HG03457 (cell line): ENCODE measurements around the gene NAXE.
"Not testable (repeated sequence)": the region's sequence is repeated elsewhere in the genome, so short reads cannot be mapped to it uniquely, and the experiment has no call there.

Experiments used
- ATAC-seq: cut with Tn5 transposase; IDR thresholded peaks from one replicate; pipeline ENCODE4 v1.9.1; 2021; ENCODE audit warnings: moderate number of reproducible peaks; ENCODE audit not compliant: unreplicated experiment

The NAXE gene

DNA sequence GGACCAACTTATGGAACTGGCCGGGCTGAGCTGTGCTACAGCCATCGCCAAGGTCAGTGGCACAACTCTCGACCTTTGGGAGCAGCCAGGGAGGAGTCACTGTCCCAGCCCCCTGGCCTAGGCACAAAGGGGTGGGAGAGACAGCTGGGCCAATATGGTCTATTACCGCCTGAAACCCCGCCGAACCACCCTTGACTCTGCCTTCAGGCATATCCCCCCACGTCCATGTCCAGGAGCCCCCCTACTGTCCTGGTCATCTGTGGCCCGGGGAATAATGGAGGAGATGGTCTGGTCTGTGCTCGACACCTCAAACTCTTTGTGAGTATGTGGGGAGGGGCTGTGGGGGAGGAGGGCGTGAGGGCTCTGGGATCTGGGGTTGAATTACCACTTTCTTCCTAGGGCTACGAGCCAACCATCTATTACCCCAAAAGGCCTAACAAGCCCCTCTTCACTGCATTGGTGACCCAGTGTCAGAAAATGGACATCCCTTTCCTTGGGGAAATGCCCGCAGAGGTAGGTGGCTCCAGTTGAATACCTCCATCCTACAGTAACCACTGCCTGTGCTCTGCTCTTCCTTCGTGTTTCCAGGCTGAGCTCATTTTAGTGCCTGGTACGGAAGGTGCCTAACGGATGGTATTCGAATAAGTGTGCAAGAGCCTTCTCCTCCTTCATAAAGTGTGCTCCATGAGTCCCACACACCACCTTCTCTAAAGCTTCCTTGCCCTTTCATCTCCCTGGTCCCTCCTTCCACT, 758 bp downstream of the NAXE start:
- no peak for ATAC-seq

DNA sequence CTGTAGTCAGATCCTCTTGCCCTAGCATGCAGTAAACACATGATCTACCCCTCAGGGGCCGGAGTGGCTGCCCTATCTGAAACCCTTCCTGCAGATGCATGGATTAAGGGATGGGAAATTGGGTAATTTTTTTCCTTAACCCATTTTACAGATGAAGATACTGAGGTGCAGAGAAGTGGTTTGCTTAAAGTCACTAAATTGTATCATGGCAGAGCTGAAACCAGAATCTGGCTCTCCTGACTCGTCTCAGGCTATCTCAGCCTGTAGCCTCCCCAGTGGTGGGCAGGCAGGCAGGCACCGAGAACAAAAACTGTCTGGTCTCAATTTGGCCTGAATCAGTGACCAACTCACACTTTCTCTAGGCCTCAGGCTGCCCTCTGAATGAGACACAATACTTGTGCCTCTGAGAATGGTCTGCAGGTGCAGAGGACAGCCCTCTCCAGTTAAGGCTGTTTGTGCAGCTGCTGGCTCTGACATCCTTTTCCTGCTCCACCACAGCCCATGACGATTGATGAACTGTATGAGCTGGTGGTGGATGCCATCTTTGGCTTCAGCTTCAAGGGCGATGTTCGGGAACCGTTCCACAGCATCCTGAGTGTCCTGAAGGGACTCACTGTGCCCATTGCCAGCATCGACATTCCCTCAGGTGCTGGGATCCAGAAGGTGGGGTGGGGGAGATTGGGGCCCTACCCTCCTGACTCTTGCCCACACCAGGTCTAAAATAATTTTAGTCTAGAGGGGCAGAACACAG, 1.5 kb downstream of the NAXE start:
- no peak for ATAC-seq

DNA sequence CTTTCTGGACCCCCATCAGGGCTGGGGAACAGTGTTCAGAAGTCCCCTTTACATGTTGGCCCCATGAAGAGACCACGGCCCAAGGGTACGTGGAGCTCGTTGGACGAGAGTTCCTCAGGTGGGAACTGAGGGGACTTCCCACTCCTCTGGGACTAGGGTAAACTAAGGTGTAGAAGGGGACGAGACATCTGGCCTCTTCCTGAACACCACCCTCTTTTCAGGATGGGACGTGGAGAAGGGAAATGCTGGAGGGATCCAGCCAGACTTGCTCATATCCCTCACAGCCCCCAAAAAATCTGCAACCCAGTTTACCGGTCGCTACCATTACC, 2.0 kb downstream of the NAXE start:
- ATAC-seq = no peak

DNA sequence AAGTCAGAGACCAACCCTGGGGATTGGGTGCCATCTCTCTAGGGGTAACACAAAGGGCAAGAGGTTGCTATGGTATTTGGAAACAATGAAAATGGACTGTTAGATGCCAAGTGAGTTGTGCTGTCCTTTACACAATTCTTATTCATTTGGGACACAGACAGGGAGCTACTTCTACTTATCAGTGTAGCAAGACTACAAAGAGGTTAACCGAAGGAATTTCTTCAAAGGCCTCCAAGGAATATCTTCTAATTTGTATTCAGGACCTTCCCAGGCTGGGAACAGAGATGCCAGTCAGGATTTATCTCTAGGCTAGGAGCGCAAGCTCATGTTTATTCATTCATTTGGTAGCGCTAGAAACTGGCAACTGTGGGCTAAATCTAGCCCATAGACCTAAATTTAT, 2.6 kb downstream of the NAXE start:
- no peak for ATAC-seq

DNA sequence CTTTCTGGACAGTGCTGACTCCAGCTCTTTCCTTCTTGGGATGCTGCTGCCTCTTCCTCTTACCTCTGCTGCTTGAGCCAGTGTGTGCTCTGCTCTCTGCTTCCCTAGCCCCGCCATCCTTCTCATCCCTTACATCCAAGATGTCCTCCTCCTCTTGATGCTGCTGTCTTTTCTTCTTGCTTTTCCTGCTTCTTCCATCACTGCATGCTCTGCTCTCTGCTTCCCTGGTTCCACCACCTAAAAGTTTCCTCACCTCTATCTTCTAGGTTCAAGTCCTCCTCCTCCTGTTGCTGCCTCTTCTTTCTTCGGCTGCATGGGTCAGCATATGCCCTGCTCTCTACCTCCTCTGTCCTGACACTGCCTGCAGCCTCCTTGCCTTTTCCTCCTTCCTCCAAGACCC, 3.4 kb downstream of the NAXE start:
- no peak for ATAC-seq

DNA sequence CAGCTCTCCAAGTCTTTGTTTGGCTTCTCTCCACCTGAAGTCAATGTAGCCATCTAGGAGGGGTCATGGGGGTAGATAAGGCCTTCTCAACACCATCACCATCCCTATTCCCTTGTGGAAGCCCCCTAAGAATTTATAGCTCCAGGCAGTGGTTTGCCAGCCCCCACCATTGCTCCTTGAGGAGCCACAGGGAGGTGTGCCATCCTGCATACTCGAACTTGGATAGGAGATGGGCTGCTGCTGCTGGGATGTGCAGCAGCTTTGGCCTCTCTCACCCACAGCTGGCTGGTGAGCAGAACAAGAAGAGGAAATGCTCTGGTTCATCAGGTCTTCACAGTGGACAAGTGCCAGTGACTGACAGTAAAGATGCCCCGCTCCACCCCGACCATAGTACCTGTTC, 4.8 kb downstream of the NAXE start:
- ATAC-seq = no peak

DNA sequence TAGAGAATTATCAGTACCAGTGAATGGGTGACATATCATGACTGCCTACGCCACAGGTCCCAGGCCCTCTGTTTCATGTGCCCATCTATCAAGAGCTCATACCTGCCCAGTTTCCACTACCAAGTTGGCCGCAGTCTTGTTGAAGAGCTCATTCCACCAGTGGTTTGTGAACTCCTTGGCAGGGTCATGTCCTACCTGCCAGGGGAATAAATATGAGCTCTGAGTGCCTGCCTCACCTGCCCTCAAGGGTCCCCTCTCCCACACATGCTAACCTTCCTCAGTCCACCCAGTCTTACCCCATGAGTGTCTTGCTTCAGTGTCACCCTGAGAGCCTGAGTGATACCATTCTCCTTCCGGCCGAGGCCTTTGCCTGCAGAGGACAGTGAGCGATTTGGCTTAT, 6.5 kb downstream of the NAXE start:
- ATAC-seq = no peak

DNA sequence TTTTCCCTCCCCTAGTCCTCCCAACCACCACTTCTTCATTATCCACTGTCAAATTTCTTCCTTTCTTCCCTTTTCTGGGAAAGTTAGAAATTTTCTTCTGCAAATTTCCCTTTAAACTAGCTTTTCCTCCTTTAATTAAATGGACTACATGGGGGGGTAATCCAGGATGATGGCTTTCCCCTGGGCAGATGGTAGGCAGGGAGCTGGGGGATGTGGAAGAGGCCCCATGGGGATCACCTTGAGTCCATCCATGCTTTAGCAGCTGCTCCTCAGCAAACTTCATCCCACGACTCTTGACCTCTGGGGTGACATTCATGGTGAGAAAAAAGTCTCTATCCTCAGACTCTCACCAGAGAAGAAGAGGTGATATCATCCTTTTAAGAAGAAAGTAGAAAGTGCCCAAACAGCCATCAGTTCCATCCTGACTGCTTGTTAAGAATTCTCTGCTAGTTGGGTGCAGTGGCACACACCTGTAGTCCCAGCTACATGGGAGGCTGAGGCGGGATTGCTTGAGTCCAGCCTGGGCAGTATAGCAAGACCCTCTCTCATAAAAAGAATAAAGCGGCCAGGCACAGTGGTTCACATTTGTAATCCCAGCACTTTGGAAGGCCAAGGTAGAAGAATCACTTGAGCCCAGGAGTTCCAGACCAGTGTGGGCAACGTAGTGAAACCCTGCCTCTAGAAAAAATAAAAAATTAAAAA, 7.3 kb downstream of the NAXE start:
- no peak for ATAC-seq

DNA sequence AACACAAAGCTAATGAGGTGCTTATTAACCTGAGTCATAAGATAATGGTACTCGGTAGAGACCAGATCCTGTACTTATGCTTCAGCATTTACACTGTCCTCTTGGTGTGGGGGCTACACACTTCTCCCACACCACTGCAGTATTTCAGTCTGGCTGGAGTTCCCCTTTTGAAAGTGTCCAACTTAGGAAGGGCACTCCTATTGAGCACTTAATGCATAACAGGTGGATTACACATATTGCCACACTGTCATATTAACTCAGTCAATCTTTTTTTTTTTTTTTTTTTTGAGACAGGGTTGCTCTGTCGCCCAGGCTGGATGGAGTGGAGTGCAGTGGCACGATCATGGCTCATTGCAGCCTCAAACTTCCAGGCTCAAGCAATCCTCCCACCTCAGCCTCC, 8.2 kb downstream of the NAXE start:
- ATAC-seq = no peak

DNA sequence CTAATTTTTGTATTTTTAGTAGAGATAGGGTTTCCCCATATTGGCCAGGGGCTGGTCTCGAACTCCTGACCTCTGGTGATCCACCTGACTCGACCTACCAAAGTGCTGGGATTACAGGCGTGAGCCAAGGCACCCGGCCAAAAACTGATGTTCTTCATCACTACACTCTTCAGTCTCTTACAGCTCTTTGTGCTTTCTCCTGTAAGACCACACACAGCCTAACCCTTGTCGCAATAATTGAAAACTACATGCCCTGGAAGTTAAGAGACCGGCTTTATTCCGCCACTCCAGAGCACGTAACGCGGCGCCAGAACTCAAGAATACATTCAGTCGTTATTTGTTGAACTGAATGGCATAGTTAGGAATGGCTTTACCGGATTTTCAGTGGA, 9.2 kb downstream of the NAXE start:
- ATAC-seq = no peak

DNA sequence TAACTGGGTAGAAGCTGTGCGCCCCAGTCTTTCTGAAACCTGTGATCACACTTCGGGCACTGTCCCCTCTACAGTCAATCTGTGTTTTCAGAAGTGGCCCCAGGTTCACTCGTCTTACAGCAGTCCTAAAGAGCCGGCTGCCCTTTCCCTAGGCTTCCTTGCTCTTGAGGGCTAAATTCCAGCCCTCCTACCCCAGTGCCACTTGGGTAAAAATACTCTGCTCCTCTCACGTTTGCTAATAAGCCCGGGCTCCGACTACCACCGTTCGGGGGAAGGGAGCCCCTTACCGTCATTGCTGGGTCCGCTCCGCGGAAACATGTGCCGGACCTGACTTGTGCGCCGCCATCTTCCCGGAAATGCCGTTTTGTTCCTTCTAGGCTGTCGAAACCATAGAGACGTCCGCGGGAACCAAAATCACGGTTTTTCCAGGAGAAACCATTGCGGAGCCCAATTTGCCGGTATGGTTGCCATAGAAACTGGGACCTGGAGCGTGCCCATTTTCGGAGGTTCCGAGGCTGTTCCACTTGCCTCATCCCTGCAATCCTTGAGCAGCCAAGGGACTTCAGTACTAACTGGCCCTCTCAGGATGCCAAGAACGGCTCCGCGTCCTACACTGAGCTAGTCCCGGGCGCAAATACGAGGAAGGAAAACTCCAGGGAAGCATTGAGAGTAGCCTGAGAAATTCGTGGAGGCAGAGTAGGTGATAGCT, 9.7 kb downstream of the NAXE start, which contains the start of gene GPATCH4:
TSS of gene GPATCH4 (minus strand) at position 358 of the 709 bp plus-strand sequence.
- no peak for ATAC-seq

DNA sequence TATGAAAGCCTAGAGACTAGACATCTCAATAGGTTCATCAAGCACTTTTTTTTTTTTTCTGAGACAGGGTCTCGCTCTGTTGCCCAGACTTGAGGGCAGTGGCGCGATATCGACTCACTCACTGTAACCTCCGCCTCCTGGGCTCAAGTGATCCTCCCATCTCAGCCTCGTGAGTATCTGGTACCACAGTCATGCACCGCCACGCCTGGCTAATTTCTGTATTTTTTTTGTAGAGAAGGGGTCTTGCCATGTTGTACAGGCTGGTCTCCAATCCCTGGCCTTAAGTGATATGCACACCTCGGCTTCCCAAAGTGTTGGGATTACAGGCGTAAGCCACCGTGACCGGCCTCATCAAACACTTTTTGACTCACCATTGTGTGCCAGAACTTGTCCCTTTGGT, 10.3 kb downstream of the NAXE start:
- no peak for ATAC-seq

DNA sequence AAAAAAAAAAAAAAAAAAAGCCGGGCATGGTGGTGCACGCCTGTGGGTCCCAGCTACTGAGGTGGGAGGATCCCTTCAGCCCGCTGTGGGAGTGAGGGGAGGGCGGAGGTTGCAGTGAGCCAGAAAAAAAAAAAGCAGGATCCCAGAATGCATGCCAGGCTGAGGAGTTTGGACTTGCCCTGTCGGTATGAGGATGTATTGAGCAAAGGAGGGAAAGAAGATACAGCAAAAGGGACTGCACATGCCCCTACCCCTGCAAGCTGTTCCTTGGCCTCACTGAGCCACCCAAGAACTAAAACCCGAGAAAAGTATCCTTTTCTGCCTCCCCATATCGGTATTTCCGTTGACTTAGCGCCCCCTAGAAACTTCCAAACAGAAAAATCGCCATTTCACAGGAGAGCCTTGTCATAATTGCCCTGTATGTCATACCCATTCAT, 11.0 kb downstream of the NAXE start:
- no peak for ATAC-seq

DNA sequence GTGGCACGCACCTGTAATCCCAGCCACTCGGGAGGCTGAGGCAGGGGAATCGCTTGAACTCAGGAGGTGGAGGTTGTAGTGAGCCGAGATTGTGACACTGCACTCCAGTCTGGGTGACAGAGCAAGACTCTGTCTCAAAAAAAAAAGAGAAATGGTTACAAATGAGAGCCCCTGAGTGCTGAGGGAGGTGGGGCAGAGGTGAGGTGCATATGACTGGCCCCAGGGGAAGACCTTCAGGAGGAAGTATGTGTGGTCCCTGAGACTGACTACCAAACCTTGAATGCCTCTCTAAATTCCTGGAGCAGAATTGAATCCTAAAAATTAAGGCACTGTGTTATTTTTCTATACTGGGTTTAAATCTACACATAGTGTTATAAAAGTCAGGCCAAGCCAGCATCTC, 15.8 kb downstream of the NAXE start:
- ATAC-seq = not testable (repeated sequence)

DNA sequence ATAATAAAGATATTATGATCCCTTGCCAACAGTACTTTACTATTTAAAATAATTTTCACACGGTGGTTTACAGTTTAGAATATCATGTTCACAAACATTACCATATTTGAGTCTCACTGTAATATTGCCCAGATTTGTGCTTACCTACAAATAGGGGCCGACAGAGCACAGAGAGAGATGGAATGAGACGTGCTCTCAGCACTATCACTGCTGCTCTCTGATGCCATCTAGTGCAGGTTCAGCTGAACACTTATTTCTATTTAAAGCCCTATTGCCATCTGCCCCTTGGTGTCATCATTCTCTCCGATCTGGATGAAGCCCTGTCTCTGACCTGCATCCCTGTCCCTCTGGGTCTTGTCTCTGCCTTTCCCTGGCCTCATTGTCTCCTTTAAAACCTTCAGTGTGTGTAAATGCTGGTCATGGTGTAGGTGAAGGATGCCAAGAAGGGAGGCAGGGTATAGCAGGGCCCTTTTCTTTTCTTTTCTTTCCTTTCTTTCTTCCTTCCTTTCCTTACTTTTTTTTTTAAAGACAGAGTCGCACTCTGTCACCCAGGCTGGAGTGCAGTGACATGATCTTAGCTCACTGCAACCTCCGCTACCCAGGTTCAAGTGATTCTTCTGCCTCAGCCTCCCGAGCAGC, 16.6 kb downstream of the NAXE start:
- ATAC-seq = no peak

DNA sequence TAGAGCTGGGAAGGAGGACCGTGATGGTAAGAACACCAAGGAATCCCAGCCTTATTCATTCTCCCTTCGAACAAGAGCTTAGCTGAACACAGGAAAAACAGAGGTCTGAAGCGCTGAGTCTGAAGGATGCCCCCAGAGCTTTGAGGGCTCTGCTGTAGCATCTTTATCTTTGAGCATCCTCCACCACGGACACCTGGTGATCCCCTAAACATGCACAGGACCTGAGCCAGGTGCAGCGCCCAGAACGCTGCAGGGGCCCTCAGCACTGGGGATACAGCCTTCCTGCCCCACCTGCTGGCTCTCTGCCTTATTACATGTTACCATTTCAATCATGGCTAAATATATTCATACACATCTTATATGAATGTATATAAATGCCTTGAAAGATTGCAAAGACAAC, 17.4 kb downstream of the NAXE start:
- no peak for ATAC-seq

DNA sequence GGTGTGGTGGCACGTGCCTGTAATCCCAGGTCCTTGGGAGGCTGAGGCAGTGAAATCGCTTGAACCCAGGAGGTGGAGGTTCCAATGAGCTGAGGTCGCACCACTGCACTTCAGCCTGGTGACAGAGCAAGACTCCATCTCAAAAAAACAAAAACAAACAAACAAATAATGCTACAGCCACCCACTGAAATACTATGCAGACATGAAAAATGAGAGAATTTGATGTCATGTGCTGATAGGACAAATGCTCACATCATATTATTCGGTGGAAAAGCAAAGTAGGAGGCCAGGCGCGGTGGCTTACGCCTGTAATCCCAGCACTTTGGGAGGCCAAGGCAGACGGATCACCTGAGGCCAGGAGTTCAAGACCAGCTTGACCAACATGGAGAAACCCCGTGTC, 18.5 kb downstream of the NAXE start:
- ATAC-seq = not testable (repeated sequence)

DNA sequence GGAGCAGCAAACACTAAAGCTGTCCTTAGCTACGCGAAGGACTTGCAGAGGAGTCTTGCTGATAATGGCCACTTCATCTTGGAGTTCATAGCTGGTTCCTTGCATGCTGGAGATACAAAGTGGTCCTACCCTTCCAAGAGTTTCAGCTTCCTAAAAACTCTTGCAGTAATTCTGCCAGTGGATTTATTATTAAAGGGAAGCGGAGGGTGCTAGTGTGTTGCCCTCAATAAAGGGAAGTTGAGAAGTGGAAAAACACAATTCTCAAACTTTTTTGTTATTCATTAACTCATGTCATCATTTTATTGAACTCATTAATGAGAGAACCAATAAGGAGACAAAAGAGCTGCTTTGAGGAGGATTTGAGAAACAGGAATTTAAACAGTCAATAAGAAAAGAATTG, 21.1 kb downstream of the NAXE start:
- ATAC-seq = no peak

DNA sequence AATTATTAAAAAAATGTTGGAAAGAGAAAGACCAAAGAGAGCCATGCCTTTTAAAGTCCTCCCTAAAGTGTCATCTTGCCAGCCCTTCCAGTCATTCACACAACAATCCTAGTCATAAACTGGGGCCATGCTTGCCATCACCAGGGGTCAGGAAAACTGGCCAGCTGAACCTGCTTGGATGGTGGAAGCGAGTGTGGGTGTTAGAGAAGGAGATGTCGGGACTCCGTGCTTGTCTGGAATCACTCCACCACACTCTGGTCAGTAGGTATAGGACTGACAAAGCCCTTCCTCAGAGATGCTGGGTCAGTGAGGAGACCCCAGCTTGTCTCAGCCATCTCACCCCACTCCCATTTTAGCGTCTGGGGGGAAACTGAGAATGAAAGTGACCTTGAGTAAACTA, 24.4 kb downstream of the NAXE start:
- no peak for ATAC-seq

DNA sequence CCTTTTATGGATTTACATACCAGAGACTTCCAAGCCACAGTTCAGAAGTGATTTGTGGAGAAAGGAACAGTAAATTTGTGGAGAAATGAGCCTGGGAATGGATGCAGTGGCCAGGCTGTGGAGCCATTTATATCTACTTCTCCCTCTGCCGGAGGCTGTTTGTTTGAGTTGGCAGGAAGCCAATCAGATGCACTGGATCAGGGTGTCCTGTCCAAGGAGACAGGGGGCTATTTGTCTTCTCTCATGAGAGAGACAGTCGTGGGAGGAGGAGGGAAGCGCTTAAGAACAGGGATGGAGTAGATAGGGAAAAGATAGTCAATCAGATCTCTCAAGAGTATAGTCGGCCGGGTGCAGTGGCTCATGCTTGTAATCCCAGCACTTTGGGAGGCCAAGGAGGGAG, 24.9 kb downstream of the NAXE start:
- no peak for ATAC-seq
